ENCODE results near the gene ZGLP1.

Gene ZGLP1

DNA sequence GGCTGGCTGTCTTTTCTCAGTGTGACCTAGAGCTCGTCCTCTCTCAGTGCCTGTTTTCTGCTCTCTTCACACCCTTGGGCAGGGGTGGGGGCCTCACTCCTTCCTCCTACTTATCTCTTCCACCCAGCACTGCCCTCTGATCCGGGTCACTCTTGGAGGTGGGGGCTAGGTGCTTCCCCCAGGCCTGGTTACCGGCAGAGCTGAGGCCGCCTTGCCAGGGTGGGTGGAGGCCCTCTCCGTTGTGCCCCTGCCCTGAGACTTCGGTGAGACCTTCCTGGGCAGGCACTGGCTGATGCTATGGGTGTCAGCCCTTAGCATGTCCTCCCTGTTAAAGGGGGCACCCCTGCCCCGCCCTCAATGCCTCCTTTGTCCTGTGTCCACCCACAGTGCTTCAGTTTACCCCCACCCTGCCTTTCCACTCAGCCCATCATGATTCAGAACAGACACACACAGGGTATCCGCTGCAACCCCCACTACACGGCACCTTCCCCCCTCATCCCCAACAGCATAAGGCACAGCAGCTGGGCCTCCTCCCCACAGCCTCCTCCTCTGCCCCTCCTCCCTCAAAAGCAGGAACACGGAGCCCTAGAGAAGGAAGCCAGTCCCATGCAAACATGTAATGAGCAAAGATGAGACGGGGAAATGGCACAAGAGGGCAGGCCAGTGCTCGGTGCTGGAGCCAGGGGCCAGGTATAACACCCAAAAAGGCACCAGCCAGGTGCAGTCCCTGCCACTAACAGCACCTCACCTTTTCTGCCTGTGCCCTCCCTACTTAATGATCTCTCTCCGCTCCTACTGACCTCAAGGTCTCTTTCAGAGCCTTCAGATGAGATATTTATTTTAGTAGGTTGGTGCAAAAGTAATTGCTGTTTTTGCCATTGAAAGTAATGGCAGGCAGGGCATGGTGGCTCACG, 9.8 kb downstream of the ZGLP1 start:
- TF ChIP-seq MAX (IDR thresholded peaks at IDR 0.05; ENCODE audit: low read depth, low read length) (peak; percentile 71), MYC (IDR thresholded peaks at IDR 0.05; ENCODE audit: low read depth, low read length) (peak; percentile 61; the same call in 1 of the 2 replicates), CTCF (IDR thresholded peaks at IDR 0.05; ENCODE audit: low read depth, low read length) (no peak)
- peak; percentile 81 for DNase-seq (ENCODE audit: low read depth)
- no peak overlapping the region for H3K4me3 ChIP-seq (ENCODE audit: low read depth, low read length)

DNA sequence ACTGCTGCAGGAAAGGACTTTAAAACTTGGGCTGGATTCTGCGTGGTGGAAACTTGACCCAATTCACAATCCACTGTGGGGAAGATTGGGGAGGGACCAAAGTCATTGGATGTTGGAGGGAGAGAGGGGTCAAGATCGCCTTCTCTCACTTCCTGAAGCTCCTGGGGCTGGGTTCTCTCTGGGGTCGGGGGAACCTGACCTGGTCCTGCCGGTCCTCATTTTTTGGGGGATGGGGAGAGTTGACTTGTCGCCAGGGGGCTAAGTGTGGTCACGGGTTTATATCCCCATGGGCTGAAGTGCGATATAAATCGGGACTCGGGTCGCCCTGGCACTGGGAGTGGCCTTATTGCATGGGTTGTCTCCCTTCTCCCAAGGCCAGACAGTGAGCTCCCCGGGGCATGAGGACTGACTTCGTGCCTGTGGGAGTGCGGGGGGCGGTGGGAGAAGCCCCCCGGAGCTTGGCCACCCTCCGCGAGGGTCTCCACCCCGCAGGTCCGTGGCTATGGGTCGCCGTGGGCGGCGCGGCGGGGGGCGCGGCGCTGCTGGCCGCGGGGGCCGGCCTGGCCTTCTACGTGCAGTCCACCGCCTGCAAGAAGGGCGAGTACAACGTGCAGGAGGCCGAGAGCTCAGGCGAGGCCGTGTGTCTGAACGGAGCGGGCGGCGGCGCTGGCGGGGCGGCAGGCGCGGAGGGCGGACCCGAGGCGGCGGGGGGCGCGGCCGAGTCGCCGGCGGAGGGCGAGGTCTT, 13.6 kb downstream of the ZGLP1 start:
- H3K4me3 ChIP-seq (ENCODE audit: low read depth, low read length) = no peak overlapping the region
- no peak for TF ChIP-seq POLR2A (IDR thresholded peaks at IDR 0.05; ENCODE audit: extremely low read depth, insufficient read length)
- DNase-seq (ENCODE audit: low read depth) = no peak

DNA sequence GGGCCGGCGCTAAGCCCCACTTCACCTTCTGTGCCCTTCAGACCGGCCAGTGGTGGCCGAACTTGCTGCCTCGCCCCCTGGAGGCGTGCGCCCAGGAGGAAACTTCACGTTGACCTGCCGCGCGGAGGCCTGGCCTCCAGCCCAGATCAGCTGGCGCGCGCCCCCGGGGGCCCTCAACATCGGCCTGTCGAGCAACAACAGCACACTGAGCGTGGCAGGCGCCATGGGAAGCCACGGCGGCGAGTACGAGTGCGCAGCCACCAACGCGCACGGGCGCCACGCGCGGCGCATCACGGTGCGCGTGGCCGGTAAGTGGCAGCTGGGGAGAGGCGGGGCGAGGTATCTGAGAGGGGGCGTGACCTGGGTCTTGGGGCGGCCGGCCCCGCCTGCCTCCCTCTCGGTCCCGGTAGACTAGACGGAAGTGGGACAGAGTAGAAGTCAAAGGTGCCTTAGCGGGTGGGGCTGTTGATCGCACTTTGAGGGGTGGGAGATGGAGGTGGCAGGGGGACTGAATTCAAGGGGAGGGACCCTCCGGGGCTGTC, 14.2 kb downstream of the ZGLP1 start:
- no peak for DNase-seq (ENCODE audit: low read depth)
- H3K4me3 ChIP-seq (ENCODE audit: low read depth, low read length) = no peak overlapping the region
- TF ChIP-seq CTCF (IDR thresholded peaks at IDR 0.05; ENCODE audit: low read depth, low read length) (peak; percentile 2), MYC (IDR thresholded peaks at IDR 0.05; ENCODE audit: low read depth, low read length) (no peak), MAX (IDR thresholded peaks at IDR 0.05; ENCODE audit: low read depth, low read length) (no peak)

GRCh38 chr19:10294368-10294697, 15.3 kb downstream of the ZGLP1 start:
- no peak for TF ChIP-seq MAX (IDR thresholded peaks at IDR 0.05; ENCODE audit: low read depth, low read length)
- TF ChIP-seq POLR2A (IDR thresholded peaks at IDR 0.05; ENCODE audit: extremely low read depth, insufficient read length) = no peak
- no peak for TF ChIP-seq CTCF (IDR thresholded peaks at IDR 0.05; ENCODE audit: low read depth, low read length)
- TF ChIP-seq MYC (IDR thresholded peaks at IDR 0.05; ENCODE audit: low read depth, low read length) = no peak
- no peak overlapping the region for H3K4me3 ChIP-seq (ENCODE audit: low read depth, low read length)
- no peak for DNase-seq (ENCODE audit: low read depth)

DNA sequence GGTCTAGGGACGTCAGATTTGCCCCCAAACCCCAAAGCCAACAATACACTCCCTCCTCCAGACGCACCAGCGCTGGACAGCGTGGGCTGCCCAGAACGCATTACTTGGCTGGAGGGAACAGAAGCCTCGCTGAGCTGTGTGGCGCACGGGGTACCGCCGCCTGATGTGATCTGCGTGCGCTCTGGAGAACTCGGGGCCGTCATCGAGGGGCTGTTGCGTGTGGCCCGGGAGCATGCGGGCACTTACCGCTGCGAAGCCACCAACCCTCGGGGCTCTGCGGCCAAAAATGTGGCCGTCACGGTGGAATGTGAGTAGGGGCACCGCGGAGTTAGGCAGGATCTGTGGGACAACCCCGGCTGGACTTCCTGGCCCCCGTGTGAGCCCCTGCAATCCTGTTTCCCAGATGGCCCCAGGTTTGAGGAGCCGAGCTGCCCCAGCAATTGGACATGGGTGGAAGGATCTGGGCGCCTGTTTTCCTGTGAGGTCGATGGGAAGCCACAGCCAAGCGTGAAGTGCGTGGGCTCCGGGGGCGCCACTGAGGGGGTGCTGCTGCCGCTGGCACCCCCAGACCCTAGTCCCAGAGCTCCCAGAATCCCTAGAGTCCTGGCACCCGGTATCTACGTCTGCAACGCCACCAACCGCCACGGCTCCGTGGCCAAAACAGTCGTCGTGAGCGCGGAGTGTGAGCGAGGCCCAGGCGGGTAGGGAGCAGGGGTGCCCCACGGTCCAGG, 15.8 kb downstream of the ZGLP1 start:
- no peak overlapping the region for H3K4me3 ChIP-seq (ENCODE audit: low read depth, low read length)

More for the DNA sequence above, 15.8 kb downstream of the ZGLP1 start:
- TF ChIP-seq CTCF (IDR thresholded peaks at IDR 0.05; ENCODE audit: low read depth, low read length) = no peak
- no peak for TF ChIP-seq MAX (IDR thresholded peaks at IDR 0.05; ENCODE audit: low read depth, low read length)
- no peak for TF ChIP-seq MYC (IDR thresholded peaks at IDR 0.05; ENCODE audit: low read depth, low read length)
- no peak for TF ChIP-seq POLR2A (IDR thresholded peaks at IDR 0.05; ENCODE audit: extremely low read depth, insufficient read length)
- no peak for DNase-seq (ENCODE audit: low read depth)

Measured in NB4 (cell line).